PC-3 (cell line): ENCODE data around the gene FERD3L. TPM values are rescaled to one million over a fixed set of nuclear protein-coding genes. Genes with fewer than 3 reads are reported as not detected.

Experiments
- ATAC-seq: fragments of 200-7000 bp; cut with Tn5 transposase; 2 replicates; pipeline ENCODE4 v1.9.1; 2020; ENCODE audit warnings: mild to moderate bottlenecking, moderate library complexity
- BruUV-seq: library from RNA; stranded (reverse); fragments of 400-500 nt; replicated peaks from 2 replicates; lab custom pipeline; 2021; lab: Mats Ljungman, UMichigan
- CTCF ChIA-PET: fragments of 300-600 bp; sonication (Branson Sonifier 250); formaldehyde crosslinking; loops from one replicate; lab custom pipeline; 2022; ENCODE audit warnings: antibody characterized with exemption; lab: Charles Lee
- POLR2A ChIA-PET: fragments of 300-600 bp; sonication (Branson Sonifier 250); formaldehyde crosslinking; loops from one replicate; lab custom pipeline; 2022; ENCODE audit warnings: antibody characterized with exemption; ENCODE audit not compliant: unreplicated experiment; lab: Charles Lee
- DNase-seq: peaks from one replicate; pipeline ENCODE4 v3.0.0-alpha.2; 2015
- H2AFZ ChIP-seq: fragments of 300-600 bp; sonication (generic); 2 replicates; pipeline ENCODE4 v1.6.0; 2016; ENCODE audit warnings: antibody characterized with exemption, low read length
- H3F3A ChIP-seq: fragments of 300-600 bp; sonication (generic); one replicate; pipeline ENCODE4 v1.6.0; 2017; ENCODE audit warnings: antibody characterized with exemption, low read length, control low read depth, mild to moderate bottlenecking; ENCODE audit not compliant: unreplicated experiment
- H3K27ac ChIP-seq: fragments of 300-600 bp; sonication (generic); 2 replicates; pipeline ENCODE4 v1.5.1; 2016; ENCODE audit warnings: mild to moderate bottlenecking, low read length
- H3K27me3 ChIP-seq: fragments of 300-600 bp; sonication (generic); 2 replicates; pipeline ENCODE4 v1.6.1; 2016; ENCODE audit warnings: low read length, mixed read lengths
- H3K36me3 ChIP-seq: fragments of 300-600 bp; sonication (generic); 2 replicates; pipeline ENCODE4 v1.6.1; 2016; ENCODE audit warnings: low read depth, mixed run types, low read length, mixed read lengths
- H3K4me1 ChIP-seq: fragments of 300-600 bp; sonication (generic); 2 replicates; pipeline ENCODE4 v1.5.1; 2016; ENCODE audit warnings: low read length; ENCODE audit not compliant: insufficient read depth
- H3K4me2 ChIP-seq: fragments of 300-600 bp; sonication (generic); 2 replicates; pipeline ENCODE4 v1.6.0; 2016; ENCODE audit warnings: low read length
- H3K4me3 ChIP-seq: fragments of 300-600 bp; sonication (generic); 2 replicates; pipeline ENCODE4 v1.5.1; 2016; ENCODE audit warnings: mild to moderate bottlenecking, low read length, mixed read lengths
- H3K79me2 ChIP-seq: fragments of 300-600 bp; sonication (generic); 2 replicates; pipeline ENCODE4 v1.6.1; 2017; ENCODE audit warnings: low read length, mixed read lengths
- H3K9ac ChIP-seq: fragments of 300-600 bp; sonication (generic); 2 replicates; pipeline ENCODE4 v1.6.0; 2016; ENCODE audit warnings: mild to moderate bottlenecking, low read length
- H3K9me2 ChIP-seq: fragments of 300-600 bp; sonication (generic); replicated peaks from 2 replicates; pipeline ENCODE4 v1.6.1; 2016; ENCODE audit warnings: mixed run types, low read length, mixed read lengths
- H3K9me3 ChIP-seq: fragments of 300-600 bp; sonication (generic); 2 replicates; pipeline ENCODE4 v1.6.1; 2016; ENCODE audit warnings: low read length, mixed read lengths
- H4K20me1 ChIP-seq: fragments of 300-600 bp; sonication (generic); 2 replicates; pipeline ENCODE4 v1.6.1; 2016; ENCODE audit warnings: low read length, mixed read lengths
- CTCF ChIP-seq: fragments of 300-600 bp; sonication (generic); conservative IDR thresholded peaks from 2 replicates; pipeline ENCODE4 v1.5.1; 2017; ENCODE audit warnings: antibody characterized with exemption, low read depth, mild to moderate bottlenecking, low read length
- EZH2 ChIP-seq: fragments of 300-600 bp; sonication (generic); IDR thresholded peaks from one replicate; pipeline ENCODE4 v1.6.1; 2017; ENCODE audit warnings: antibody characterized with exemption, mild to moderate bottlenecking, low read length; ENCODE audit not compliant: unreplicated experiment
- EZH2phosphoT487 ChIP-seq: fragments of 300-600 bp; sonication (generic); IDR thresholded peaks from 2 replicates; pipeline ENCODE4 v1.6.1; 2018; ENCODE audit warnings: mild to moderate bottlenecking, antibody characterized with exemption, low read length, borderline replicate concordance
- intact Hi-C: fragments of 100-400 bp; cut with micrococcal nuclease; formaldehyde crosslinking; loops from 2 replicates; pipeline ENCODE4 v1.9.0; 2023
- total RNA-seq: library from RNA; depleted of rRNA; stranded (reverse); fragments of >200 nt; gene quantifications from 2 replicates; pipeline ENCODE4 v1.2.3, GENCODE V29; 2014

FERD3L gene
- total RNA-seq, 1 experiment from 2014 or later = not detected

GRCh38 chr7:19104811-19105210, 40.4 kb downstream of the FERD3L start:
- Histone ChIP-seq H3K9me2 (no peaks in the 10 kb centered on the region), H3K36me3 (no peaks in the 10 kb centered on the region), H3K9me3 (no peaks in the 10 kb centered on the region), H3K4me1 (peaks cover 7% of the 10 kb centered on the region), H3K4me2 (no peak overlapping the region), H3K27me3 (no peaks in the 10 kb centered on the region), H3K9ac (no peak overlapping the region), H3F3A (no peaks in the 10 kb centered on the region), H3K79me2 (no peaks in the 10 kb centered on the region), H2AFZ (no peak overlapping the region), H3K27ac (no peak overlapping the region), H3K4me3 (no peak overlapping the region), H4K20me1 (no peaks in the 10 kb centered on the region)
- no peak for ATAC-seq
- CTCF ChIA-PET = no interaction called here
- DNase-seq = no peak
- POLR2A ChIA-PET = interaction anchor here (0.5 kb wide), 1 partner anchor 200 kb away, joined by 8 read pairs; no protein-coding TSS in a partner anchor
- intact Hi-C loops = no loop called here
- TF ChIP-seq EZH2phosphoT487 (no peak), EZH2 (no peak), CTCF (no peak)
- BruUV-seq = no TSS peak

GRCh38 chr7:19102884-19103283, 42.3 kb downstream of the FERD3L start:
- H3K79me2 ChIP-seq = no peaks in the 10 kb centered on the region
- BruUV-seq = no TSS peak
- CTCF ChIA-PET = no interaction called here

More at GRCh38 chr7:19102884-19103283, 42.3 kb downstream of the FERD3L start:
- no peak overlapping the region for H3K9ac ChIP-seq
- H4K20me1 ChIP-seq = no peaks in the 10 kb centered on the region
- no peaks in the 10 kb centered on the region for H3K27me3 ChIP-seq
- intact Hi-C loops = no loop called here
- H3K27ac ChIP-seq = no peak overlapping the region
- TF ChIP-seq CTCF = no peak
- TF ChIP-seq EZH2phosphoT487 = no peak
- no peak for TF ChIP-seq EZH2
- H3K9me3 ChIP-seq = no peaks in the 10 kb centered on the region
- no peaks in the 10 kb centered on the region for H3K36me3 ChIP-seq
- no peaks in the 10 kb centered on the region for H3F3A ChIP-seq
- no peak overlapping the region for H3K4me2 ChIP-seq
- POLR2A ChIA-PET = no interaction called here
- ATAC-seq (no peak), DNase-seq (no peak)
- H3K4me3 ChIP-seq = no peak overlapping the region
- H3K4me1 ChIP-seq = peaks cover 8% of the 10 kb centered on the region
- H2AFZ ChIP-seq = no peak overlapping the region
- H3K9me2 ChIP-seq = no peaks in the 10 kb centered on the region
